ENCODE results near the gene WDR77.

DNA sequence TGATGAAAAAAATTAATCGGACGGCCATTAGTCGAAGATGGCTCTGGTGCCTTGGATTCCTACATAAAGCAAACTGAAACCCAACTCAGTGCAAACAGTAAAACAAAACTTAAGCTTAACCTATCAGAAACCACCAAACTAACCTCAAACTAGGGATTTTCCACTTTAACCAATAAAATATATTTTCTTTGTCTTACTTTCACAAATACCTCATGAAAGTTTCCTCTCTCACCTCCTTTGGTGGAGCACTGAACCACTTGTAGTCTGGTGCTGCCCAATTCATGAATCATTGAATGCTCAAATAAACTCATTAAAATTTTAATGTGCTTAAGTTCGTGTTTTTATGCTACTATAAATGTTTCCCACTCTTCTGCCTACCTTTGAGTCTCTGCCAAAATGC lies 47.3 kb upstream of the WDR77 start:
- TF ChIP-seq POLR2AphosphoS5 (IDR thresholded peaks at IDR 0.05; ENCODE audit: low read depth, low read length) (no peak), TAF1 (IDR thresholded peaks at IDR 0.05; ENCODE audit: borderline replicate concordance, low read depth, low read length) (no peak)
